HCT116 (cell line): ENCODE results near the gene PDE6A. TPM values are rescaled to one million over a fixed set of nuclear protein-coding genes. Genes with fewer than 3 reads are reported as not detected.

Experiments
- ATAC-seq: fragments of 200-7000 bp; cut with Tn5 transposase; 2 replicates; pipeline ENCODE4 v1.9.1; 2020; ENCODE audit warnings: mild to moderate bottlenecking, moderate library complexity
- BruUV-seq: library from RNA; stranded (reverse); fragments of 400-500 nt; replicated peaks from 2 replicates; lab custom pipeline; 2021; lab: Mats Ljungman, UMichigan
- CTCF ChIA-PET: fragments of 300-600 bp; sonication (Branson Sonifier 250); formaldehyde crosslinking; loops from one replicate; lab custom pipeline; 2021; ENCODE audit warnings: antibody characterized with exemption; lab: Charles Lee
- POLR2A ChIA-PET: fragments of 300-600, 350-600 bp; sonication (Branson Sonifier 250); formaldehyde crosslinking; loops from one replicate; lab custom pipeline; 2021; ENCODE audit warnings: antibody characterized with exemption; lab: Charles Lee
- RAD21 ChIA-PET, 2 experiments: fragments of 300-600 bp; sonication (Branson Sonifier 250); formaldehyde crosslinking; loops; one replicate each; lab custom pipeline; 2023; ENCODE audit warnings: low total read pairs in 2 of 2; ENCODE audit not compliant: uncharacterized antibody in 2 of 2, unreplicated experiment in 2 of 2, low non-redundant PET in 1 of 2; lab: Charles Lee
- DNase-seq: peaks from one replicate; pipeline ENCODE4 v3.0.0-alpha.2; 2010; ENCODE audit warnings: low read depth, low spot score
- H2AFZ ChIP-seq: fragments of 200-600 bp; shearing (Covaris generic), sonication (generic); 2 replicates; pipeline ENCODE4 v1.6.1; 2017; ENCODE audit warnings: low read depth, mixed run types, mixed read lengths, antibody characterized with exemption, low read length; ENCODE audit not compliant: poor library complexity, severe bottlenecking
- H3K27ac ChIP-seq: 2 replicates; pipeline ENCODE4 v1.5.1; 2012; ENCODE audit warnings: low read depth, low read length
- H3K27me3 ChIP-seq: fragments of 200-600 bp; sonication (generic); 2 replicates; pipeline ENCODE4 v1.6.1; 2016; ENCODE audit warnings: mixed run types, low read length, mixed read lengths; ENCODE audit not compliant: insufficient read depth
- H3K36me3 ChIP-seq, 2 experiments: fragments of 200-500 bp in 1 of 2; fragments of 200-600 bp in 1 of 2; sonication (Bioruptor generic) in 1 of 2; sonication (generic) in 1 of 2; 2 replicates each; pipeline versions ENCODE4 v1.5.1 to v1.6.1; 2014 to 2016; ENCODE audit warnings: low read length in 2 of 2, inconsistent platforms in 1 of 2, mixed read lengths in 1 of 2, mixed run types in 1 of 2; ENCODE audit not compliant: insufficient read depth in 2 of 2, control insufficient read depth in 1 of 2
- H3K4me1 ChIP-seq, 2 experiments: fragments of 200-600 bp in 1 of 2; sonication (generic) in 1 of 2; 2 replicates each; pipeline versions ENCODE4 v1.5.1 to v1.6.1; 2012 to 2017; ENCODE audit warnings: low read length in 2 of 2, inconsistent platforms in 1 of 2, mild to moderate bottlenecking in 1 of 2, mixed read lengths in 1 of 2, mixed run types in 1 of 2, moderate library complexity in 1 of 2; ENCODE audit not compliant: insufficient read depth in 2 of 2, control insufficient read depth in 1 of 2
- H3K4me2 ChIP-seq: fragments of 200-600 bp; sonication (generic); 2 replicates; pipeline ENCODE4 v1.6.1; 2017; ENCODE audit warnings: mixed run types, low read length, mixed read lengths
- H3K4me3 ChIP-seq, 2 experiments: fragments of 200-600 bp in 1 of 2; sonication (generic) in 1 of 2; replicated peaks in 1 of 2; 2 replicates each; pipeline ENCODE4 v1.5.1; 2011 to 2016; ENCODE audit warnings: low read length in 2 of 2, control low read depth in 1 of 2, low read depth in 1 of 2, mild to moderate bottlenecking in 1 of 2, mixed read lengths in 1 of 2, mixed run types in 1 of 2
- H3K79me2 ChIP-seq: fragments of 200-600 bp; sonication (generic); 2 replicates; pipeline ENCODE4 v1.6.1; 2017; ENCODE audit warnings: mild to moderate bottlenecking, mixed run types, low read length, moderate library complexity, mixed read lengths; ENCODE audit not compliant: insufficient read depth
- H3K9ac ChIP-seq: fragments of 200-600 bp; sonication (generic); 2 replicates; pipeline ENCODE4 v1.6.1; 2016; ENCODE audit warnings: low read length, mixed read lengths
- H3K9me2 ChIP-seq: fragments of 200-600 bp; sonication (generic), shearing (Covaris generic); 2 replicates; pipeline ENCODE4 v1.6.1; 2017; ENCODE audit warnings: mixed run types, mild to moderate bottlenecking, moderate library complexity; ENCODE audit not compliant: insufficient read depth
- H3K9me3 ChIP-seq, 2 experiments: fragments of 200-500 bp in 1 of 2; fragments of 200-600 bp in 1 of 2; sonication (Bioruptor generic) in 1 of 2; sonication (generic) in 1 of 2; 2 replicates each; pipeline ENCODE4 v1.6.1; 2014 to 2017; ENCODE audit warnings: low read length in 2 of 2, mixed read lengths in 2 of 2, inconsistent platforms in 1 of 2, low read depth in 1 of 2, mild to moderate bottlenecking in 1 of 2, mixed run types in 1 of 2, moderate library complexity in 1 of 2; ENCODE audit not compliant: control insufficient read depth in 1 of 2, insufficient read depth in 1 of 2
- H4K20me1 ChIP-seq: fragments of 200-600 bp; sonication (generic), shearing (Covaris generic); 2 replicates; pipeline ENCODE4 v1.6.1; 2017; ENCODE audit warnings: mixed run types, mild to moderate bottlenecking, moderate library complexity; ENCODE audit not compliant: insufficient read depth
- CBX3 ChIP-seq: IDR thresholded peaks from 2 replicates; pipeline ENCODE4 v1.6.1; 2012; ENCODE audit warnings: low read depth
- CEBPB ChIP-seq: IDR thresholded peaks from 2 replicates; pipeline ENCODE4 v1.6.1; 2012; ENCODE audit warnings: low read depth
- EGR1 ChIP-seq: IDR thresholded peaks from 2 replicates; pipeline ENCODE4 v1.6.1; 2012; ENCODE audit warnings: low read depth
- ELF1 ChIP-seq: IDR thresholded peaks from 2 replicates; pipeline ENCODE4 v1.6.1; 2012; ENCODE audit warnings: low read depth, borderline replicate concordance
- EZH2 ChIP-seq: fragments of 200-600 bp; sonication (generic); IDR thresholded peaks from 2 replicates; pipeline ENCODE4 v1.6.1; 2017; ENCODE audit warnings: antibody characterized with exemption, mixed run types
- JUND ChIP-seq: IDR thresholded peaks from 2 replicates; pipeline ENCODE4 v1.6.1; 2012
- POLR2A ChIP-seq: IDR thresholded peaks from 2 replicates; pipeline ENCODE4 v1.7.0; 2011; ENCODE audit warnings: borderline replicate concordance; ENCODE audit not compliant: insufficient read depth, insufficient read length; ENCODE audit errors: extremely low read depth
- POLR2AphosphoS5 ChIP-seq: IDR thresholded peaks from 2 replicates; pipeline ENCODE4 v1.6.1; 2011; ENCODE audit warnings: mild to moderate bottlenecking, low read depth, low read length, moderate library complexity
- RAD21 ChIP-seq: IDR thresholded peaks from 2 replicates; pipeline ENCODE4 v1.6.1; 2012; ENCODE audit warnings: low read depth, mild to moderate bottlenecking
- SP1 ChIP-seq: IDR thresholded peaks from 2 replicates; pipeline ENCODE4 v1.6.1; 2012; ENCODE audit warnings: low read depth
- SRF ChIP-seq: IDR thresholded peaks from 2 replicates; pipeline ENCODE4 v1.6.1; 2012; ENCODE audit warnings: low read depth
- YY1 ChIP-seq: IDR thresholded peaks from 2 replicates; pipeline ENCODE4 v1.6.1; 2011; ENCODE audit warnings: low read length, low read depth, moderate library complexity, mild to moderate bottlenecking; ENCODE audit not compliant: insufficient replicate concordance; ENCODE audit errors: extremely low read depth
- ZFX ChIP-seq: fragments of 450-650 bp; IDR thresholded peaks from 2 replicates; pipeline ENCODE4 v1.6.1; 2017
- ZNF274 ChIP-seq: fragments of 200-500 bp; sonication (Bioruptor generic); IDR thresholded peaks from 2 replicates; pipeline ENCODE4 v1.6.1; 2014; ENCODE audit warnings: mild to moderate bottlenecking, low read depth, low read length, inconsistent platforms
- intact Hi-C: fragments of 100-400 bp; cut with micrococcal nuclease; formaldehyde crosslinking; loops from 2 replicates; pipeline ENCODE4 v1.10.0; 2022
- total RNA-seq: library from RNA; stranded (reverse); gene quantifications from one replicate; pipeline ENCODE4 v1.2.1, GENCODE V29; 2021; ENCODE audit not compliant: unreplicated experiment
- TF ChIP-seq, protein P1 (sequence below): IDR thresholded peaks from 2 replicates; pipeline ENCODE4 v1.6.1; 2012; ENCODE audit warnings: low read depth
- TF ChIP-seq, protein P2 (sequence below): IDR thresholded peaks from 2 replicates; pipeline ENCODE4 v1.6.1; 2012
- TF ChIP-seq, protein P3 (sequence below): IDR thresholded peaks from 2 replicates; pipeline ENCODE4 v1.6.1; 2012

Gene PDE6A
- total RNA-seq, 1 experiment from 2014 or later = not detected

DNA sequence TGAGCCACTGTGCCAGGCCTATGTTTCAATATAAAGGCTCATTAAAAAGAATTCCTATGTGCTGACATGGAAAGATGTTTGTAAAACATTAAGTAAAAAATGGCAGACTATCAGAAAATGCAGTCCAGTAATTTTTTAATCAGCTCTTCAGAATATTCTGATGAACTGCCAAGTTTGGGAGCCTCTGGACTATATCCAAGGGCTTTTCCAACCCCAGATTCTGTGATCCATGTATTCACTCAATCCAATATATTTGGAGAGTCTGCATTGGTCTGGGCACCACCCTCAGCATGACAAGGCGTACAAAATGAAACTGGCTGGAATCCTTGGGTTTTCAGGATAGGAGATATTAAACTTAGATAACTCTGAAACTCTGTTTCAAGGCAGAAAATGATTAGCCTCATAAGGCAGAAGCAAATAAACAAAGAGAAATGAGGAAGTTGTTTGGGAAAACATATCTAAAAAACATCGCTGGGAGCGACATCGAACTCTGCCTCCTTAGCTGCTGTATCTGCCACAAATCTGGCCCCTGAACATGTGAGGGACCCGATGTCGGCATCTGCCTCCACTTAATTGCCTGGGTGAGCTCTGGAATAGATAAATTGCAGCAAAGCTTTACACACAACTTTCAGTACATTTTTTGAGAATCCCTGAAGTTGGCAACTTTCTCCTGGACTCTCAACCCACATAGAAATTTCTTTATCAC, 14.4 kb downstream of the PDE6A start:
- intact Hi-C loops = no loop called here
- Histone ChIP-seq H3K9ac (no peak overlapping the region), H2AFZ (peak overlapping the region; percentile 12), H3K36me3 (no peaks in the 10 kb centered on the region), H3K27ac (no peak overlapping the region), H3K4me3 (no peak overlapping the region), H3K9me2 (no peaks in the 10 kb centered on the region), H3K4me1 (no peaks in the 10 kb centered on the region), H4K20me1 (no peaks in the 10 kb centered on the region), H3K27me3 (no peaks in the 10 kb centered on the region), H3K79me2 (no peaks in the 10 kb centered on the region), H3K4me2 (no peak overlapping the region), H3K9me3 (no peaks in the 10 kb centered on the region)
- CTCF ChIA-PET = interaction anchor here (1.0 kb wide), 1 partner anchor 9 kb away, joined by 3 read pairs; no protein-coding TSS in a partner anchor
- RAD21 ChIA-PET = no interaction called here
- BruUV-seq = no TSS peak
- ATAC-seq = no peak
- no peak for DNase-seq
- TF ChIP-seq ELF1 = no peak
- TF ChIP-seq CBX3 = no peak
- no peak for TF ChIP-seq ZNF274
- TF ChIP-seq SRF = no peak
- TF ChIP-seq, protein P1, sequence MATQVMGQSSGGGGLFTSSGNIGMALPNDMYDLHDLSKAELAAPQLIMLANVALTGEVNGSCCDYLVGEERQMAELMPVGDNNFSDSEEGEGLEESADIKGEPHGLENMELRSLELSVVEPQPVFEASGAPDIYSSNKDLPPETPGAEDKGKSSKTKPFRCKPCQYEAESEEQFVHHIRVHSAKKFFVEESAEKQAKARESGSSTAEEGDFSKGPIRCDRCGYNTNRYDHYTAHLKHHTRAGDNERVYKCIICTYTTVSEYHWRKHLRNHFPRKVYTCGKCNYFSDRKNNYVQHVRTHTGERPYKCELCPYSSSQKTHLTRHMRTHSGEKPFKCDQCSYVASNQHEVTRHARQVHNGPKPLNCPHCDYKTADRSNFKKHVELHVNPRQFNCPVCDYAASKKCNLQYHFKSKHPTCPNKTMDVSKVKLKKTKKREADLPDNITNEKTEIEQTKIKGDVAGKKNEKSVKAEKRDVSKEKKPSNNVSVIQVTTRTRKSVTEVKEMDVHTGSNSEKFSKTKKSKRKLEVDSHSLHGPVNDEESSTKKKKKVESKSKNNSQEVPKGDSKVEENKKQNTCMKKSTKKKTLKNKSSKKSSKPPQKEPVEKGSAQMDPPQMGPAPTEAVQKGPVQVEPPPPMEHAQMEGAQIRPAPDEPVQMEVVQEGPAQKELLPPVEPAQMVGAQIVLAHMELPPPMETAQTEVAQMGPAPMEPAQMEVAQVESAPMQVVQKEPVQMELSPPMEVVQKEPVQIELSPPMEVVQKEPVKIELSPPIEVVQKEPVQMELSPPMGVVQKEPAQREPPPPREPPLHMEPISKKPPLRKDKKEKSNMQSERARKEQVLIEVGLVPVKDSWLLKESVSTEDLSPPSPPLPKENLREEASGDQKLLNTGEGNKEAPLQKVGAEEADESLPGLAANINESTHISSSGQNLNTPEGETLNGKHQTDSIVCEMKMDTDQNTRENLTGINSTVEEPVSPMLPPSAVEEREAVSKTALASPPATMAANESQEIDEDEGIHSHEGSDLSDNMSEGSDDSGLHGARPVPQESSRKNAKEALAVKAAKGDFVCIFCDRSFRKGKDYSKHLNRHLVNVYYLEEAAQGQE = no peak
- TF ChIP-seq EZH2 = no peak
- TF ChIP-seq, protein P2, sequence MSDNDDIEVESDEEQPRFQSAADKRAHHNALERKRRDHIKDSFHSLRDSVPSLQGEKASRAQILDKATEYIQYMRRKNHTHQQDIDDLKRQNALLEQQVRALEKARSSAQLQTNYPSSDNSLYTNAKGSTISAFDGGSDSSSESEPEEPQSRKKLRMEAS = no peak
- TF ChIP-seq SP1 = no peak
- TF ChIP-seq YY1 = no peak
- TF ChIP-seq JUND = no peak
- no peak for TF ChIP-seq POLR2AphosphoS5
- no peak for TF ChIP-seq ZFX
- TF ChIP-seq CEBPB = no peak
- no peak for TF ChIP-seq EGR1
- TF ChIP-seq, protein P3, sequence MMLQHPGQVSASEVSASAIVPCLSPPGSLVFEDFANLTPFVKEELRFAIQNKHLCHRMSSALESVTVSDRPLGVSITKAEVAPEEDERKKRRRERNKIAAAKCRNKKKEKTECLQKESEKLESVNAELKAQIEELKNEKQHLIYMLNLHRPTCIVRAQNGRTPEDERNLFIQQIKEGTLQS = no peak
- no peak for TF ChIP-seq RAD21
- no peak for TF ChIP-seq POLR2A
- POLR2A ChIA-PET = no interaction called here
